ENCODE results near the gene NIN. TPM values are rescaled to one million over a fixed set of nuclear protein-coding genes. Genes with fewer than 3 reads are reported as not detected.
"Not testable (repeated sequence)": the region's sequence is repeated elsewhere in the genome, so short reads cannot be mapped to it uniquely, and the experiment has no call there.

Gene NIN
- total RNA-seq, 1 donor from 2014 or later: 45.4 TPM

GRCh38 chr14:50705026-50705593, 125.9 kb downstream of the NIN start:
- Histone ChIP-seq H3K4me1 (ENCODE audit: insufficient read depth, low read length) (no peaks in the 10 kb centered on the region), H3K9me3 (ENCODE audit: insufficient read depth, low read depth, low read length) (no peaks in the 10 kb centered on the region), H3K27ac (ENCODE audit: low read depth, low read length) (no peak overlapping the region), H3K9ac (ENCODE audit: low read length) (no peak overlapping the region), H3K27me3 (ENCODE audit: insufficient read depth, low read length) (no peaks in the 10 kb centered on the region), H3K36me3 (ENCODE audit: insufficient read depth, low read length) (no peaks in the 10 kb centered on the region), H2AFZ (ENCODE audit: low read depth, low read length) (no peak overlapping the region), H3K4me3 (ENCODE audit: insufficient read depth, low read depth, low read length) (no peak overlapping the region), H3K79me2 (ENCODE audit: insufficient read depth, low read length) (no peaks in the 10 kb centered on the region), H4K20me1 (ENCODE audit: insufficient read depth, low read length) (no peaks in the 10 kb centered on the region), H3K4me2 (ENCODE audit: low read length) (no peak overlapping the region)
- H3K4me3 Mint-ChIP-seq (ENCODE audit: unreplicated experiment): no peak overlapping the region
- H3K36me3 Mint-ChIP-seq (ENCODE audit: low read depth, unreplicated experiment): peaks cover 3% of the 10 kb centered on the region
- TF ChIP-seq EZH2 (IDR thresholded peaks at IDR 0.05; ENCODE audit: insufficient read depth, low read length): no peak
- TF ChIP-seq, protein P1, sequence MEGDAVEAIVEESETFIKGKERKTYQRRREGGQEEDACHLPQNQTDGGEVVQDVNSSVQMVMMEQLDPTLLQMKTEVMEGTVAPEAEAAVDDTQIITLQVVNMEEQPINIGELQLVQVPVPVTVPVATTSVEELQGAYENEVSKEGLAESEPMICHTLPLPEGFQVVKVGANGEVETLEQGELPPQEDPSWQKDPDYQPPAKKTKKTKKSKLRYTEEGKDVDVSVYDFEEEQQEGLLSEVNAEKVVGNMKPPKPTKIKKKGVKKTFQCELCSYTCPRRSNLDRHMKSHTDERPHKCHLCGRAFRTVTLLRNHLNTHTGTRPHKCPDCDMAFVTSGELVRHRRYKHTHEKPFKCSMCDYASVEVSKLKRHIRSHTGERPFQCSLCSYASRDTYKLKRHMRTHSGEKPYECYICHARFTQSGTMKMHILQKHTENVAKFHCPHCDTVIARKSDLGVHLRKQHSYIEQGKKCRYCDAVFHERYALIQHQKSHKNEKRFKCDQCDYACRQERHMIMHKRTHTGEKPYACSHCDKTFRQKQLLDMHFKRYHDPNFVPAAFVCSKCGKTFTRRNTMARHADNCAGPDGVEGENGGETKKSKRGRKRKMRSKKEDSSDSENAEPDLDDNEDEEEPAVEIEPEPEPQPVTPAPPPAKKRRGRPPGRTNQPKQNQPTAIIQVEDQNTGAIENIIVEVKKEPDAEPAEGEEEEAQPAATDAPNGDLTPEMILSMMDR (IDR thresholded peaks at IDR 0.05; ENCODE audit: insufficient read depth, low read depth, low read length): no peak
- peaks cover 7% of the 10 kb centered on the region for H3K9me3 Mint-ChIP-seq (ENCODE audit: unreplicated experiment)
- DNase-seq (ENCODE audit: low read depth) (no peak), FAIRE-seq (no peak)
- no peak overlapping the region for H3K27ac Mint-ChIP-seq (ENCODE audit: unreplicated experiment)
- H3K4me1 Mint-ChIP-seq (ENCODE audit: low read depth, unreplicated experiment): no peaks in the 10 kb centered on the region
- H3K27me3 Mint-ChIP-seq (ENCODE audit: low read depth, unreplicated experiment): peaks cover 7% of the 10 kb centered on the region

GRCh38 chr14:50704454-50705010, 126.4 kb downstream of the NIN start:
- Histone ChIP-seq H3K79me2 (ENCODE audit: insufficient read depth, low read length) (no peaks in the 10 kb centered on the region), H3K4me3 (ENCODE audit: insufficient read depth, low read depth, low read length) (no peak overlapping the region), H4K20me1 (ENCODE audit: insufficient read depth, low read length) (no peaks in the 10 kb centered on the region), H3K4me2 (ENCODE audit: low read length) (no peak overlapping the region), H3K27ac (ENCODE audit: low read depth, low read length) (no peak overlapping the region), H2AFZ (ENCODE audit: low read depth, low read length) (no peak overlapping the region), H3K36me3 (ENCODE audit: insufficient read depth, low read length) (no peaks in the 10 kb centered on the region), H3K27me3 (ENCODE audit: insufficient read depth, low read length) (no peaks in the 10 kb centered on the region), H3K9me3 (ENCODE audit: insufficient read depth, low read depth, low read length) (no peaks in the 10 kb centered on the region), H3K4me1 (ENCODE audit: insufficient read depth, low read length) (no peaks in the 10 kb centered on the region), H3K9ac (ENCODE audit: low read length) (no peak overlapping the region)
- Mint-ChIP-seq H3K36me3 (ENCODE audit: low read depth, unreplicated experiment) (peaks cover 3% of the 10 kb centered on the region), H3K27me3 (ENCODE audit: low read depth, unreplicated experiment) (peaks cover 10% of the 10 kb centered on the region), H3K4me3 (ENCODE audit: unreplicated experiment) (no peak overlapping the region), H3K9me3 (ENCODE audit: unreplicated experiment) (peaks cover 13% of the 10 kb centered on the region), H3K27ac (ENCODE audit: unreplicated experiment) (no peak overlapping the region), H3K4me1 (ENCODE audit: low read depth, unreplicated experiment) (no peaks in the 10 kb centered on the region)
- DNase-seq (ENCODE audit: low read depth) (no peak), FAIRE-seq (no peak)
- TF ChIP-seq EZH2 (IDR thresholded peaks at IDR 0.05; ENCODE audit: insufficient read depth, low read length): no peak
- TF ChIP-seq, protein P1 (IDR thresholded peaks at IDR 0.05; ENCODE audit: insufficient read depth, low read depth, low read length): no peak

DNA sequence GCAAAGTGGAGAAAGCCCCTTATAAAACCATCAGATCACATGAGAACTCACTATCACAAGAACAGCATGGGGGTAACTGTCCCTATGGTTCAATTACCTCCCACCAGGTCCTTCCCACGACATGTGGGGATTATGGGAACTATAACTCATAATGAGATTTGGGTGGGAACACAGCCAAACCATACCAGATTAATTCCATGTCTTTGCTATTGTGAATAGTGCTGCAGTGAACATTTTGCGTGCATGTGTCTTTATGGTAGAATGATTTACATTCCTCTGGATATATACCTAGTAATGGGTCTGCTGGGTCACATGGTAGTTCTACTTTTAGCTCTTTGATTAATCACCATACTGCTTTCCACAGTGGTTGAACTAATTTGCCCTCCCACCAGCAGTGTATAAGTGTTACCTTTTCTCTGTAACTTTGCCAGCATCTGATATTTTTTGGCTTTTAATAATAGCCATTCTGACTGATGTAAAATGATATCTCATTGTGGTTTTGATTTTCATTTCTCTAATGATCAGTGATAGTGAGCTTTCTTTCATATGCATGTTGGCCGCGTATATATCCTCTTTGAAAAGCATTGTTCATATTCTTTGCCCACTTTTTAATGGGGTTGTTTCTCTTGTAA, 133.2 kb downstream of the NIN start:
- Mint-ChIP-seq H3K36me3 (ENCODE audit: low read depth, unreplicated experiment) (peaks cover 6% of the 10 kb centered on the region), H3K27ac (ENCODE audit: unreplicated experiment) (no peak overlapping the region), H3K27me3 (ENCODE audit: low read depth, unreplicated experiment) (peaks cover 7% of the 10 kb centered on the region), H3K4me3 (ENCODE audit: unreplicated experiment) (no peak overlapping the region), H3K9me3 (ENCODE audit: unreplicated experiment) (peaks cover 30% of the 10 kb centered on the region), H3K4me1 (ENCODE audit: low read depth, unreplicated experiment) (no peaks in the 10 kb centered on the region)
- H3K4me1 ChIP-seq (ENCODE audit: insufficient read depth, low read length): no peaks in the 10 kb centered on the region
- no peak overlapping the region for H3K27ac ChIP-seq (ENCODE audit: low read depth, low read length)
- DNase-seq (ENCODE audit: low read depth) (peak; percentile 18), FAIRE-seq (no peak)
- H3K36me3 ChIP-seq (ENCODE audit: insufficient read depth, low read length): no peaks in the 10 kb centered on the region
- H3K9ac ChIP-seq (ENCODE audit: low read length): no peak overlapping the region
- H3K27me3 ChIP-seq (ENCODE audit: insufficient read depth, low read length): no peaks in the 10 kb centered on the region
- H4K20me1 ChIP-seq (ENCODE audit: insufficient read depth, low read length): no peaks in the 10 kb centered on the region
- no peak overlapping the region for H2AFZ ChIP-seq (ENCODE audit: low read depth, low read length)
- H3K79me2 ChIP-seq (ENCODE audit: insufficient read depth, low read length): no peaks in the 10 kb centered on the region
- no peak for TF ChIP-seq EZH2 (IDR thresholded peaks at IDR 0.05; ENCODE audit: insufficient read depth, low read length)
- TF ChIP-seq, protein P1 (IDR thresholded peaks at IDR 0.05; ENCODE audit: insufficient read depth, low read depth, low read length): no peak
- peaks cover 8% of the 10 kb centered on the region for H3K9me3 ChIP-seq (ENCODE audit: insufficient read depth, low read depth, low read length)
- H3K4me2 ChIP-seq (ENCODE audit: low read length): no peak overlapping the region
- H3K4me3 ChIP-seq (ENCODE audit: insufficient read depth, low read depth, low read length): no peak overlapping the region

DNA sequence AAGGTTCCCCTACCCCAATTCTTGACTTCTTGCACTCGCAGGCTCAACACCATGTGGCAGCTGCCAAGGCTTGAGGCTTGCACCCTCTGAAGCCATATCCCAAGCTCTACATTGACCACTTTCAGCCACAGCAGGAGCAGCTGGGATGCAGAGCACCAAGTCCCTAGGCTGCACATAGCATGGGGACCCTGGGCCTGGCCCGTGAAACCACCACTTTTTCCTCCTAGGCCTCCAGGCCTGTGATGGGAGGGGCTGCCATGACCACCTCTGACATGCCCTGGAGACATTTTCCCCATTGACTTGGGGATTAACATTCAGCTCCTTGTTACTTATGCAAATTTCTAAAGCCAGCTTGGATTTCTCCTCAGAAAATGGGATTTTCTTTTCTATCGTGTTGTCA, 136.7 kb downstream of the NIN start:
- not testable (repeated sequence) for H4K20me1 ChIP-seq (ENCODE audit: insufficient read depth, low read length); DNase-seq (ENCODE audit: low read depth); H3K79me2 ChIP-seq (ENCODE audit: insufficient read depth, low read length); H3K27ac ChIP-seq (ENCODE audit: low read depth, low read length); H3K4me1 ChIP-seq (ENCODE audit: insufficient read depth, low read length); H3K4me2 ChIP-seq (ENCODE audit: low read length); H3K4me1 Mint-ChIP-seq (ENCODE audit: low read depth, unreplicated experiment); H3K36me3 Mint-ChIP-seq (ENCODE audit: low read depth, unreplicated experiment); H3K36me3 ChIP-seq (ENCODE audit: insufficient read depth, low read length); H3K9me3 ChIP-seq (ENCODE audit: insufficient read depth, low read depth, low read length); H2AFZ ChIP-seq (ENCODE audit: low read depth, low read length); H3K9ac ChIP-seq (ENCODE audit: low read length); FAIRE-seq; H3K27ac Mint-ChIP-seq (ENCODE audit: unreplicated experiment); H3K4me3 Mint-ChIP-seq (ENCODE audit: unreplicated experiment); H3K27me3 Mint-ChIP-seq (ENCODE audit: low read depth, unreplicated experiment); H3K4me3 ChIP-seq (ENCODE audit: insufficient read depth, low read depth, low read length); H3K27me3 ChIP-seq (ENCODE audit: insufficient read depth, low read length)
- peaks cover 19% of the 10 kb centered on the region for H3K9me3 Mint-ChIP-seq (ENCODE audit: unreplicated experiment)

Data from astrocyte (in vitro differentiated cells and primary cell).